Measurements from ENCODE around the gene PPCDC. TPM values are rescaled to one million over a fixed set of nuclear protein-coding genes. Genes with fewer than 3 reads are reported as not detected.
A peak's percentile ranks its signal among the peaks of the same experiment; 100 is the strongest.

Gene PPCDC
- total RNA-seq, 1 experiment from 2014 or later = 18.0 TPM

GRCh38 chr15:74988007-74988800, 35.2 kb upstream of the PPCDC start (continued):
- TF ChIP-seq EZH2phosphoT487 (IDR thresholded peaks at IDR 0.05; ENCODE audit: borderline replicate concordance) = no peak
- no peak for TF ChIP-seq SRF (IDR thresholded peaks at IDR 0.05; ENCODE audit: low read depth)
- no peak for TF ChIP-seq MAX (IDR thresholded peaks at IDR 0.05)
- TF ChIP-seq JUND (IDR thresholded peaks at IDR 0.05) = no peak
- no peak for TF ChIP-seq ZNF274 (IDR thresholded peaks at IDR 0.05; ENCODE audit: low read depth, low read length)
- TF ChIP-seq EZH2 (IDR thresholded peaks at IDR 0.05) = no peak
- TF ChIP-seq REST (IDR thresholded peaks at IDR 0.05; ENCODE audit: low read depth) = peak; percentile 89
- no peak for TF ChIP-seq ELF1 (IDR thresholded peaks at IDR 0.05; ENCODE audit: borderline replicate concordance, low read depth)
- TF ChIP-seq ZFX (IDR thresholded peaks at IDR 0.05) = no peak
- TF ChIP-seq POLR2A (IDR thresholded peaks at IDR 0.05; ENCODE audit: borderline replicate concordance, extremely low read depth, insufficient read depth, insufficient read length) = no peak
- TF ChIP-seq EGR1 (IDR thresholded peaks at IDR 0.05; ENCODE audit: low read depth) = no peak

- CTCF ChIA-PET = interaction anchor here (1.4 to 2.3 kb wide), 2 partner anchors 52 to 221 kb away, joined by 3 to 11 read pairs; partner anchors contain the start of gene COX5A
- no peak overlapping the region for H3K4me2 ChIP-seq (ENCODE audit: low read length)
- TF ChIP-seq ZNF274 (IDR thresholded peaks at IDR 0.05; ENCODE audit: low read depth, low read length) = no peak
- no peak for TF ChIP-seq YY1 (IDR thresholded peaks at IDR 0.05; ENCODE audit: extremely low read depth, insufficient replicate concordance, low read depth, low read length)
- TF ChIP-seq POLR2AphosphoS5 (IDR thresholded peaks at IDR 0.05; ENCODE audit: low read depth, low read length) = no peak
- TF ChIP-seq CTCF (IDR thresholded peaks at IDR 0.05 in 2 of 3, conservative IDR thresholded peaks at IDR 0.05 in 1 of 3; ENCODE audit: borderline replicate concordance in 1 of 3, insufficient read depth in 1 of 3, low read depth in 2 of 3, low read length in 2 of 3) = no peak
- no peak for TF ChIP-seq EZH2phosphoT487 (IDR thresholded peaks at IDR 0.05; ENCODE audit: borderline replicate concordance)
- H3K9me2 ChIP-seq (ENCODE audit: insufficient read depth) = no peaks in the 10 kb centered on the region
- H3K4me1 ChIP-seq (ENCODE audit: control insufficient read depth in 1 of 2, insufficient read depth in 2 of 2, low read length in 2 of 2) = no peaks in the 10 kb centered on the region
- H3K27ac ChIP-seq (ENCODE audit: low read depth, low read length) = no peak overlapping the region
- no peaks in the 10 kb centered on the region for H3K36me3 ChIP-seq (ENCODE audit: control insufficient read depth in 1 of 2, insufficient read depth in 2 of 2, low read length in 2 of 2)
- intact Hi-C loops (cut with micrococcal nuclease) = loop anchor here (5.0 to 10.0 kb wide), 4 partner anchors 37 to 615 kb away; partner anchors contain the start of gene FAM219B
- H3K9me3 ChIP-seq (ENCODE audit: control insufficient read depth in 1 of 2, insufficient read depth in 1 of 2, low read depth in 1 of 2, low read length in 2 of 2) = no peaks in the 10 kb centered on the region
- H3K79me2 ChIP-seq (ENCODE audit: insufficient read depth, low read length) = no peaks in the 10 kb centered on the region
- no peaks in the 10 kb centered on the region for H4K20me1 ChIP-seq (ENCODE audit: insufficient read depth)
- POLR2A ChIA-PET = no interaction called here
- RAD21 ChIA-PET (ENCODE audit: low non-redundant PET in 1 of 2, low total read pairs in 2 of 2, uncharacterized antibody in 2 of 2, unreplicated experiment in 2 of 2) = interaction anchor here in 1 of 2 experiments (0.9 kb wide), 1 partner anchor 11 kb away, joined by 4 read pairs; no protein-coding TSS in a partner anchor
- 0 out of 2 replicates have a peak, but pooled peaks cover 4% of the 10 kb centered on the region for H3K27me3 ChIP-seq (ENCODE audit: insufficient read depth, low read length)
- H2AFZ ChIP-seq (ENCODE audit: low read depth, low read length, poor library complexity, severe bottlenecking) = no peak overlapping the region
- no peak overlapping the region for H3K9ac ChIP-seq (ENCODE audit: low read length)
- no peak for DNase-seq (ENCODE audit: low read depth, low spot score)
- no peak overlapping the region for H3K4me3 ChIP-seq (replicated peaks in 1 of 2; ENCODE audit: low read depth in 1 of 2, low read length in 2 of 2)
- no TSS peak for BruUV-seq (replicated peaks)
- no peak for ATAC-seq
Measured at GRCh38 chr15:74989527-74989926, 33.9 kb upstream of the PPCDC start.
